Smooth muscle cell (in vitro differentiated cells): ENCODE data around the gene PCGF3. TPM values are rescaled to one million over a fixed set of nuclear protein-coding genes. Genes with fewer than 3 reads are reported as not detected.

ENCODE experiments used
- DNase-seq: peaks from one replicate; lab custom pipeline; 2025; ENCODE audit not compliant: unreplicated experiment; lab: John Stamatoyannopoulos, UW
- H2AFZ ChIP-seq: fragments of 200-600 bp; sonication (generic); 2 replicates; pipeline ENCODE4 v1.6.0; 2016; ENCODE audit warnings: antibody characterized with exemption, low read depth, mild to moderate bottlenecking
- H3F3A ChIP-seq: fragments of 200-600 bp; sonication (generic); 2 replicates; pipeline ENCODE4 v1.6.0; 2017; ENCODE audit warnings: antibody characterized with exemption, low read depth
- H3K27ac ChIP-seq: fragments of 200-600 bp; sonication (generic); 2 replicates; pipeline ENCODE4 v1.5.1; 2016; ENCODE audit warnings: low read depth, mild to moderate bottlenecking
- H3K27me3 ChIP-seq: fragments of 200-600 bp; sonication (generic); 2 replicates; pipeline ENCODE4 v1.6.1; 2016; ENCODE audit warnings: low read depth, mild to moderate bottlenecking
- H3K36me3 ChIP-seq: fragments of 200-600 bp; sonication (generic); 2 replicates; pipeline ENCODE4 v1.5.1; 2016; ENCODE audit warnings: low read depth
- H3K4me1 ChIP-seq: fragments of 200-600 bp; sonication (generic); 2 replicates; pipeline ENCODE4 v1.5.1; 2016; ENCODE audit warnings: low read depth
- H3K4me2 ChIP-seq: fragments of 200-600 bp; sonication (generic); 2 replicates; pipeline ENCODE4 v1.6.0; 2016; ENCODE audit warnings: mild to moderate bottlenecking
- H3K4me3 ChIP-seq: fragments of 200-600 bp; sonication (generic); 2 replicates; pipeline ENCODE4 v1.5.1; 2016; ENCODE audit warnings: mild to moderate bottlenecking
- H3K79me2 ChIP-seq: fragments of 200-600 bp; sonication (generic); 2 replicates; pipeline ENCODE4 v1.6.0; 2016; ENCODE audit warnings: low read depth, mild to moderate bottlenecking
- H3K9ac ChIP-seq: fragments of 200-600 bp; sonication (generic); 2 replicates; pipeline ENCODE4 v1.6.0; 2016; ENCODE audit warnings: low read depth
- H3K9me3 ChIP-seq: fragments of 200-600 bp; sonication (generic); replicated peaks from 2 replicates; pipeline ENCODE4 v1.5.1; 2016; ENCODE audit warnings: low read depth
- H4K20me1 ChIP-seq: fragments of 200-600 bp; sonication (generic); 2 replicates; pipeline ENCODE4 v1.6.0; 2016; ENCODE audit warnings: low read depth
- WGBS: methylation state at CpG from one replicate; pipeline ENCODE4 v1.1.7; 2016; ENCODE audit warnings: low lambda C conversion rate; 5-methylcytosine and 5-hydroxymethylcytosine counted together
- polyA plus RNA-seq: library from polyadenylated mRNA; unstranded; fragments of >200 nt; fragmentation: Nextera tagmentation; extraction: Ambion mirVana; gene quantifications from 2 replicates; pipeline ENCODE4 v1.2.1, GENCODE V29; 2016
- total RNA-seq: library from RNA; depleted of rRNA; stranded (reverse); fragments of >200 nt; gene quantifications from 2 replicates; pipeline ENCODE4 v1.2.3, GENCODE V29; 2014
- TF ChIP-seq, protein P1 (sequence below): fragments of 200-600 bp; sonication (generic); IDR thresholded peaks from 2 replicates; pipeline ENCODE4 v1.5.1; 2017; ENCODE audit warnings: borderline replicate concordance, mild to moderate bottlenecking, antibody characterized with exemption; ENCODE audit not compliant: insufficient read depth, poor library complexity, severe bottlenecking

PCGF3 gene
- total and polyA plus RNA-seq, 2 experiments from 2014 or later = 29.6 to 45.4 TPM

DNA sequence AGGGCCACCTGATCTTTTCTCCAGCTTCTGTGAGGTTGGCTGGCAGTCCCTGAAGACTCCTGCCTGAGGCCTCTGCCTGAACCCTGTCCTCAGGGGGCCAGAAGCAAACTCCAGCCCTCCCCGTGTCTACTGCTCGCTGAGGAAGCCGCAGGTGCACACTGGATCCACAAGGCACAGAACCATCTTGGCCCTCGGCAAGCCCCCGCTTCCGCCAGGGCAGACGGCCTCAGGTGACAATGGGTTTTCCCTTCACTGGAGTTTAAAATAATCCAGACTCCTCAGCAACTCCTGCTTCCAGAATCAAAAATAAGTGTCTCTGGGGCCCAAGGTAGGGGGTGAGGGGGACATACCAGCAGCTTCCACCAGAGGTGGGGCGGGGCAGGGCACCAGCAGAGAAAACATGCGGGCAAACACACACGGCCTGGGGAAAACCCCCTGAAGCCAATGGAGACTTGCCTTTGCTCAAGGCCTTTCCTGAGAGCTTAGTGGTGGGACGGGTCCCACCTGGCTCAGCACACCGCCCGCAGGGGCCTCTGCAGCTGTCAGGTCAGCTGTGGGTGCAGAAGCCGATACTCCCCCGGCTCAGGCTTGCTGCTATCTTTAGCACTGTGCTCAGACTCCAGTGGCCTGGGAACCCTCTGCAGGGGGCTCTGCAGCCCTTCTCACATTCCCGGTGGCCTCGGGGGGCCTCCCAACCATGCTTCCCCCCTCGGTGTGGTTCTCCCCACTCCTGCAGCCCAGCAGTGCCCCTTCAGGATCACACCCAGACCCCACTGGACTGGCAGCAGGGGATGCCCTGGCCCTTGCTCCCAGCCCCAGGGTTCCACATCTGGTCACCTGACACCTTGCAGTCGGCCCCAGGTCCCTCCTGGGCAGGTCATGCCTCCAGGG lies 29.4 kb upstream of the PCGF3 start:
- no peaks in the 10 kb centered on the region for H3K9me3 ChIP-seq
- 92% methylated on average over 19 of the region's 19 CpGs for WGBS
- no peaks in the 10 kb centered on the region for H3K36me3 ChIP-seq
- no peak overlapping the region for H3K4me2 ChIP-seq
- H3K4me3 ChIP-seq = no peak overlapping the region
- DNase-seq = no peak
- H3K9ac ChIP-seq = no peak overlapping the region
- no peaks in the 10 kb centered on the region for H3K27me3 ChIP-seq
- H3K27ac ChIP-seq = no peak overlapping the region
- TF ChIP-seq, protein P1, sequence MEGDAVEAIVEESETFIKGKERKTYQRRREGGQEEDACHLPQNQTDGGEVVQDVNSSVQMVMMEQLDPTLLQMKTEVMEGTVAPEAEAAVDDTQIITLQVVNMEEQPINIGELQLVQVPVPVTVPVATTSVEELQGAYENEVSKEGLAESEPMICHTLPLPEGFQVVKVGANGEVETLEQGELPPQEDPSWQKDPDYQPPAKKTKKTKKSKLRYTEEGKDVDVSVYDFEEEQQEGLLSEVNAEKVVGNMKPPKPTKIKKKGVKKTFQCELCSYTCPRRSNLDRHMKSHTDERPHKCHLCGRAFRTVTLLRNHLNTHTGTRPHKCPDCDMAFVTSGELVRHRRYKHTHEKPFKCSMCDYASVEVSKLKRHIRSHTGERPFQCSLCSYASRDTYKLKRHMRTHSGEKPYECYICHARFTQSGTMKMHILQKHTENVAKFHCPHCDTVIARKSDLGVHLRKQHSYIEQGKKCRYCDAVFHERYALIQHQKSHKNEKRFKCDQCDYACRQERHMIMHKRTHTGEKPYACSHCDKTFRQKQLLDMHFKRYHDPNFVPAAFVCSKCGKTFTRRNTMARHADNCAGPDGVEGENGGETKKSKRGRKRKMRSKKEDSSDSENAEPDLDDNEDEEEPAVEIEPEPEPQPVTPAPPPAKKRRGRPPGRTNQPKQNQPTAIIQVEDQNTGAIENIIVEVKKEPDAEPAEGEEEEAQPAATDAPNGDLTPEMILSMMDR = no peak
- H2AFZ ChIP-seq = no peak overlapping the region
- H4K20me1 ChIP-seq = no peaks in the 10 kb centered on the region
- H3K79me2 ChIP-seq = peaks cover 19% of the 10 kb centered on the region
- peaks cover 20% of the 10 kb centered on the region for H3K4me1 ChIP-seq
- no peaks in the 10 kb centered on the region for H3F3A ChIP-seq

- 93% methylated on average over 8 of the region's 8 CpGs for WGBS
- TF ChIP-seq, protein P1 = no peak
- no peaks in the 10 kb centered on the region for H4K20me1 ChIP-seq
- no peak overlapping the region for H3K27ac ChIP-seq
- H3K79me2 ChIP-seq = peaks cover 19% of the 10 kb centered on the region
- H3K9ac ChIP-seq = no peak overlapping the region
- H3F3A ChIP-seq = no peaks in the 10 kb centered on the region
- H2AFZ ChIP-seq = no peak overlapping the region
- no peaks in the 10 kb centered on the region for H3K9me3 ChIP-seq
- H3K4me2 ChIP-seq = no peak overlapping the region
- no peak for DNase-seq
- H3K36me3 ChIP-seq = no peaks in the 10 kb centered on the region
- peaks cover 20% of the 10 kb centered on the region for H3K4me1 ChIP-seq
- no peaks in the 10 kb centered on the region for H3K27me3 ChIP-seq
- H3K4me3 ChIP-seq = no peak overlapping the region
These were observed 28.8 kb upstream of the PCGF3 start for GRCh38 chr4:676871-677235.

GRCh38 chr4:677431-678293 lies 28.0 kb upstream of the PCGF3 start:
- H3K4me2 ChIP-seq = no peak overlapping the region
- H3K4me3 ChIP-seq = no peak overlapping the region
- no peak for DNase-seq
- H3K36me3 ChIP-seq = no peaks in the 10 kb centered on the region
- H3K9me3 ChIP-seq = no peaks in the 10 kb centered on the region
- WGBS = 79% methylated on average over 26 of the region's 26 CpGs
- no peaks in the 10 kb centered on the region for H3F3A ChIP-seq
- peaks cover 20% of the 10 kb centered on the region for H3K4me1 ChIP-seq
- no peaks in the 10 kb centered on the region for H3K27me3 ChIP-seq
- H4K20me1 ChIP-seq = no peaks in the 10 kb centered on the region
- peaks cover 19% of the 10 kb centered on the region for H3K79me2 ChIP-seq
- no peak overlapping the region for H2AFZ ChIP-seq
- TF ChIP-seq, protein P1 = no peak
- no peak overlapping the region for H3K27ac ChIP-seq
- no peak overlapping the region for H3K9ac ChIP-seq
